T-helper 2 cell (primary cell): ENCODE measurements around the gene RSPRY1.
"Not testable (repeated sequence)": the region's sequence is repeated elsewhere in the genome, so short reads cannot be mapped to it uniquely, and the experiment has no call there.

Source experiments
- DNase-seq, 5 experiments: peaks; one replicate each; pipeline versions ENCODE4 v3.0.0 to v3.0.0-alpha.2; 2012 to 2022

The RSPRY1 gene

DNA sequence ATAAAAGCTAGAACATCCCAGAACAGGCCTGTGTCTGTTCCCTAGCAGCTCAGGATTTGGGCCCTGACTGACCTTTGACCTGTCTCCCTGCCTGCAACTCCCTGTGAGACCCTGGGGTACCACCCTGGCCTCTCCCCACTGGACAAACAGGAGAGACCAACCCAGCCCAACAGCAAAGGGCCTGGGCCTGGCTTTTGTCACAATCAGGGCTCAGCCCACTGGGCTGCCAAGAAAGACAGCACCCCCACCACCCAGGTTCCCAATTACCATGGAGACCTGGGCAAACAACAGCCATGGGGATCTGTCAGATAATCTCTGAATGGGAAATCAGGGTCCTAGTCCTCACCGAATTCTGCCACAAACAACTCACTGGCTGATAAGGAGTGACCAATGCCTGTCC, 87.2 kb downstream of the RSPRY1 start:
- no peak for DNase-seq

DNA sequence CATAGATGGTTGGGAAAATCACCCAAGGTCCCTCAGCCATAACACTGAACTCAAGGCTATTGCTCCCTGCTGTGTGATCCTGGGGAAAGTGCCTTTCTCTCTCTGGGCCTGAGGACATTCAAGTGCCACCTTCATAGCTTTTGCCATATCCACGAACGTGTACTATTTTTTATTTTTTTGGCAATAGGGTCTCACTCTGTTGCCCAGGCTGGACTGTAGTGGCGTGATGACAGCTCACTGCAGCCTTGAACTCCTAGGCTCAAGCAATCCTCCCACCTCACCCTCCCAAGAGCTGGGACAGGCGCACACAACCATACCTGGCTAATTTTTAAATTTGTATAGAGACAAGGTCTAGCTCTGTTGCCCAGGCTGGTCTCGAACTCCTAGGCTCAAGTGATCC, 87.7 kb downstream of the RSPRY1 start:
- no peak for DNase-seq

DNA sequence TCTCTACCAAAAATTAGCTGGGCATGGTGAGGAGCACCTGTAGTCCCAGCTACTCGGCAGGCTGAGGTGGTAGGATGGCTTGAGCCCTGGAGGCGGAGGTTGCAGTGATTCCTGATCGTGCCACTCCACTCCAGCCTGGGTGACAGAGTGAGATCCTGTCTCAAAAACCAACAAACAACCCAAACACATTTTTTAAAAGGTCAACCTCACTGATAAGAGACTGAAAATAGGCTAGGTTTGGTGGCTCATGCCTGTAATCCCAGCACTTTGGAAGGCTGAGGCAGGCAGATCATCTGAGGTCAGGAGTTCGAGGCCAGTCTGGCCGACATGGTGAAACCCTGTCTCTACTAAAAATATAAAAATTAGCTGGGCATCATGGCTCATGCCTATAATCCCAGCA, 89.8 kb downstream of the RSPRY1 start:
- not testable (repeated sequence) for DNase-seq

DNA sequence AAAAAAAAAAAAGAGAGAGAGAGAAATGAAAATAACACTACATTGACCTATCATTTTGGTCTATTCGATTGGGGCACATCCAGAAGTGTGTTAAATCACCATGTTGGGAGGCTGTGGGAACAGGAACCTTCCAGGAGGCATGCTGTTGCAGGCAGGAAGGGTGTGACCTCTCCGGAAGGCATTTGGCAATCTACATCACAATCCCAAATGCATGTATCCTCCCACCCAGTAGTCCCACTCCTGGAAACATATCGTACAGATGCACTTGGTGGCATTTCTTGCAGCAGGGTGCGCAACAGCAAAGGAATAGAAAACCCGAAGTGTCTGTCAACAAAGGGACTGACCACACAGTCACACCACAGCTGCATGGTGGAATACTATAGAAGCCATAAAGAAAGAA, 90.5 kb downstream of the RSPRY1 start:
- DNase-seq: no peak

DNA sequence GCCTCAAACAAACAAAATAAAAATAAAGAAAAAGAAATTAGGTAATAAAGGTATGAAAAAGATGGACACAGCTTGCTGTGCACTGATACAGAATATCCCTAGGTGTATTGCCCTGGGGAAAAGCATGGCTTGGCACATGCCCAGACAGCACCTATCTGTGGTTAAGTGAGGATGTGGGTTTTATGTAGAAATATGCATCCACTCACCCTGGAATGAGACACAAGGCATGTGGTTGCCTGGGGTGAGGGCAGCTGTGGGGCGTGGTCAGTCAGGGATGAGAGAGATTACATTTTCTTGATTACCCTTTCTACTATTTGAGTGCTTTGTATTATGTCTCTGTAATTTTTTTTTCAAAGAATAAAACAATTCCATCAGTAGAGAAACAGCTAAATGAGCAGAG, 91.5 kb downstream of the RSPRY1 start:
- peak in 3 of 5 experiments; percentile 39 to 93 (median 60) for DNase-seq

DNA sequence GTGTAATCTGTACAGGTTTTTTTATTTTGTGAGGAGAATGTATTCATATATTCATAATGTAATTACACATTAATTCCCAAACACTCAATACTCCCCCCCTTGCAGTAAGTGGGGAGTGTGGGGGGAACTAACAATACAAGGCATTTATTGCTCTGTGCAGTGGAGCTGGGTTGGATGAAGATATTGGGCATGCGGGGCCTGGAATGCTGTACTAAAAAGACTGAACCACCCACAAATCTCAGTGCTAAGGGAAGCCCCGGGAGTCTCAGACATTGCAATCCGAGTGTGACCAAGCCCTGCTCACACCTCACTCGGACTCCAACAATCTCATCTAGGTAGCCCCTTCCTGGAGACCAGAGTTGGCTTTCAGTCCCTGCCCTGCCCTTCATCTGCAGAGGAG, 92.4 kb downstream of the RSPRY1 start:
- DNase-seq: no peak

DNA sequence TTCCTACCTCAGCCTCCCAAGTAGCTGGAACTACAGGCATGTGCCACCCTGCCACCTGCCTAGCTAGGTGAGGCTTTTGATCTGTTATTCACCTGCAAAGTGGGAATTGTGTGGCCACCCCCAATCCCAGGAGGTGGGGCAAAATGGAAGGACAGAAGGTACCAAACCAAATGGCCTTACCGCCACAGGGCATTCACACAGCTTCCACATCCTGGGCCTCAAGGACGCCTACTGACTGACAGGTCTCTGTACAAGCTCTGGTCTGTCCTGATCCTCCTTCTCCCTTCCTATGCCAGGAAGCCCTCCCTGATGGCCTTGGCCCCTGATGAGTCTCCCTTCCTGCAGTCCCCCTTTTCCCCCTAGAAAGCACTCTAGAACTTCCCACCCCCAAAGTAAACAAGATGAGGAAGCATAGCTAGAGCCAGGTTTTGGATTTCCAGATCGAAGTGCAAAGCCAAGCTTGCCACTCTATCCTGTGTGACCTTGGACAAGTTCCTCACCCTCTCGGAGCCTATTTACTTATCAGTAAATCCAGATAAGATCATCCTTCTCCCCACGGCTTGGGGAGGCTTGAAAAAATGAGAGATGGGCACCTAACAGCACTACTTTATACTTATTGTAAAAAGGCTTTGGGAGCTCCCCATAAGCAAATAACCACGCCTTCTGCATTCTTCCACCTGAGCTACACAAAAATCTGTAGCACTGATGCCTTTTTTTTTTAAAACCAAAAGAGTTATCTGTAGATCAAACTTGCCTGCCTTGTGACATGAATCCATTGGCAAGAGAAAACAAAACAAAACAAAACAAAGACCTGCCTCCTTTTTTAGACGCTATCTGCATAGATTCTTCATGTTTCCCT, 93.9 kb downstream of the RSPRY1 start:
- peak in 1 of 5 experiments; percentile 68 for DNase-seq

DNA sequence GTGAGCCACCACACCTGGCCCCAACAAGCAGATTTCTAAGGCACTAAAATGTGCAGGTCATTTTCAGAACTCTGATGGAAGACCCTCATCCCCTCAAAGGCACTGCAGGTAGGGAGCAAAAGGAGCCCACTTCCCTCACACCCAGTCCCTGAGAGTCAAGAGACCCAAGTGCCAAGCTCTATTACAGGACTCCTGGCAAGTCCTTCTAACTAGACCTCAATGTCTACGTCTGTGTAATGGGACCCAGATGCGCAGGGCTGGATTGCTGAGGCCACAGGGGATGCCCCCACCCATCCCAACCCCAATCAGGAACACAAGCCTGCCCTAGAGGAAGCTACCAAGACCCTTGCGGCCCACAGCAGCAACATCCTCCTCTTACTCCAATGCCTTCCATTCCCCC, 95.7 kb downstream of the RSPRY1 start:
- no peak for DNase-seq

DNA sequence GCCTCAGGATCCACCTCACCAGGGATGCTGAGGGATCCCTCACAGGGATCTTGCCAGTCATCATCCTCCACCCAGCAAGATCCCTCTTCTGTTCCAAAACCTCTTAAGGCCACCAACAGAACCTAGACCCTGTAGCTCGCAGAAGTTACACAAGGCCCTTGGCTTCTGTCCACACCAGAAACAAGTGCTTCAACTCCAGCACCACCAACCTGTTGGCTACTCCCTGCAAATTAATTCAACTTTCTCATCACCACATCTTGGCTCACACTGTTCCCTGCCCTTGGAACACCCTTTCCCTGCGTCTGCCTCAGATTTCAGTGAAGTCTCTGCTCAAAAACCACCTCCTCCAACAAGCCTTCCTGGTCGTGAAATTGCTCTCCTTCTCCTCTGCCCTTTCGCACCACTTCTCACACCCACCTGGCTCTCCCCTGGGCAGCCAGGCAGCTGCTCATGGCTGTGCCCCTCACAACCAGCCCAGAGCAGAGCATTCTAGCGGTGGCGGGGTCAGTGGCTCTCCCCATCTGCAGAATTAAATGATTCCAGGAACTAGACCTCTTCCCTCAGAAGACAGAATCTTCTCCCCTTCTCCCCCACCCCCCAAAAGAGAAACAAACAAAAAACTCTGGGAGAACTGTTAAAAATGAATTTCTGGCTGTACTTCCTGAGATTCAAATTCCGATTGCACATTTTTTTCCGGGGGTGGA, 96.5 kb downstream of the RSPRY1 start:
- DNase-seq: no peak

DNA sequence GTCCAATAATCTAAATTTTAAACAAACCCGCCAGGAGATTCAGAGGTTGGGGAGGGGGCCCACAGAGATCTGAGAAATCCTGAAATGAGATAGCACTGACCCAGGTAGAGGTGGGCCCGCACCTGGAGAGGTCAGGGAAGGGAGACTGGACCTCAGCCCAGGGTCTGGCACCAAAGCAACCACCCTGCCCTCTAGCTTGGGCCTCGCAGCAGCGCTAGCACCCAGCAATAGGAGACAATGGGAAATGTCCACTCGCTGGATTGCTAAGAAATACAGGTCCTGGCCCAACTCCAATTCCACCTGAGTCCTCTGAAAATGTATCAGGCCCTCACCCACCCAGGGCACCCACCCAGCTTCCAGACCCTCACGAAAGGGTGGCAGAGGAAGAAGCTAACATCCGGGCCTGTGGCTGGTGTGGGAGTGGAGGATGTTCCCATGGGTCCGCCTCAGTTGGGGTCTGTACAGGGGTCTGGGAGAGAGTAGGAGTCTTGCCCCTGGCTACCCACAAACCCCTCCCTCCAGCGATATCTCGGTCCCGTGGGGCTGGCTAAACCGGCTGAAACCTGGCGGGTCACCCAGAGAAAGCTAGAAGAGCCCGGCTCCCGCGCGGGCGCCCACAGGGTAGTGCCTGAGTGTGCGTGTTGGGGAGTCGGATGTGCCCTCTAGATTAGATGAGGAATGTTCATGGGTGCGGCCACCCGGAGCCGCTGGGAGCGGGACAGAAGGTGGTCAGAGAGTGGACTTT, 97.3 kb downstream of the RSPRY1 start:
- no peak for DNase-seq

DNA sequence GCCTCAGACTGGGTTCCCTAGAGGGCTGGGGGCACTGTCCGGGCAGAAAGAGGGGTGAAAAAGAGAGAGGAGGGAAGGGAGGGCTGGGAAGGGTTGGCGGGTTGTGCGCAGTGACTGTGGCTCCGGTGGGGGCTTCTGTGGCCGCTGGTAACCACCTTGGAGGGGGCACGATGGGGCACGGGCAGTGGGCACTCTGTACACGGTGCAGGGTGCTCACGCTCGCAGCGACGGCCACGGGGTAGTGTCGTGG, 97.8 kb downstream of the RSPRY1 start:
- no peak for DNase-seq

DNA sequence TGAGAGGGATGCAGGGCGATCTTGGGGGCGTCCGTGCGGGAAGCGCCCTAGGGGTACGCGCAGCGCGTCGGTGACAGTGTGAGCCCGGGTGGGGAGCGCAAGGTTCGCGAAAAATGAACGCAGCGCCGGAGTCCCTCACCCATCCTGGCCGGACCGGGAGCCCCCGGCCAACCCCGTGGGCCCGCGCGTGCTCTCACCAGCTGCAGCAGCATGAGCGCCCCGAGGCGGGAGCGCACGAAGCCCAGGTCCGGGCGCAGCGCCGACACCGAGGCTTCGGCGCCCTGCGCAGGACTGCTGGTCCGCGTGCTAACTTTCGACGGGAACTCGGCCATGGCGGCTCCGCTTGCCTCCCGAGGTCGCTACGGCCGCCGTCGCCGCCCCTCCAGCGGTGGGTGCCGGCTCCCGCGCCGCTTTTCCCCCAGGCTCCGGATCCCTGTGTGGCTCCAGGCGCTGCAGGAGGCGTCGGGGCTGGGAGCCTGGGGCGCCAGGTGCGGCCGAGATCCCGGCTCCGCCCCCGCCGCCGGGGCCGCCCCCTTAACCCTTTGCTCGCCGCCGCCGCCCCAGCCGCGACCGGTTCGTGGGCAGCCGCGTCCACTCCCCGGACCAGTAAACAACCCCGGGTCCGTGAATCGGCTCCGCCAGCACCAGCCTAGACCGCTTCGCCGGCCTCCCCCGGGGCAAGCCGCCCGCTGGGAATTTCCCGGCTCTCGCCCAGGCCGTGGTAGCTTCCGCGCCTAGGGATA, 98.3 kb downstream of the RSPRY1 start, which contains the start of gene PLLP:
Gene PLLP (minus strand): TSS at position 464 of the 743 bp plus-strand sequence. CDS start 132 bp downstream, at position 332.
- DNase-seq: peak in 4 of 5 experiments; percentile 19 to 48 (median 24)

DNA sequence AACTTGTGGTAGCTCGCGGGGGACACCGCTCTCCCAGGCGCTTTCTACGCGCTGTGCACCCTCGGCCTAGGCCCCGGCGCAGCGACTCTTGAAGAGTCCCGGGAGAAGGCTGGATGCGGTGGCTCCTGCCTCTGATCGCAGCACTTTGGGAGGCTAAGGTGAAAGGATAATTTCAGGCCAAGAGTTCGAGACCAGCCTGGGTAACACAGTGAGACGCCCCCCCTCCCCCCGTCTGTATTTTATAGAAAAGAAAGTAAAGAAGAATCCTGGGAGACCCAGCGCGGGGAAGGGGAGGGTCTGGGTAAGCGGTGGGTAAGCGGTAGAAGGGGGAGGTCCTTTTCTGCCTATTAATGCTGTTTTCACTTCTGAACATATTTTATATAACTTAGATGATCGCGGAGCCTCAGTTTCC, 98.8 kb downstream of the RSPRY1 start:
- DNase-seq: no peak

DNA sequence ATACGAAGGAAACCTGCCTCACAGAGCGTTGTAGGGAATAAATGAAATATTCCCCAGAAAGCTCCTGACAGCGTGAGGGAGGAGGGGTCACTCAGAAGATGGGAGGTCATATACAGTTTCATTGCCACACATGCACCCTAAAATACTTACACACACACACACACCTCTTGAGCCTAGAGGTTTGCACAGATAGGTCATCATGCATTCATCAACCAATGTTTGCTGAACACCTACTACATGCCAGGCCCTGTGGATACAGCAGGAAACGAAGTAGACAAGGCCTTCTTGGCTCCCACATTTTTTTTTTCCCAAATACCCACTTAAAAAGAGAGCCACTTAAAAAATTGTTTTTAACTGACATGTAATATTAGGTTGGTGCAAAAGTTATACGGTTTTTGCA, 99.2 kb downstream of the RSPRY1 start:
- DNase-seq: no peak

DNA sequence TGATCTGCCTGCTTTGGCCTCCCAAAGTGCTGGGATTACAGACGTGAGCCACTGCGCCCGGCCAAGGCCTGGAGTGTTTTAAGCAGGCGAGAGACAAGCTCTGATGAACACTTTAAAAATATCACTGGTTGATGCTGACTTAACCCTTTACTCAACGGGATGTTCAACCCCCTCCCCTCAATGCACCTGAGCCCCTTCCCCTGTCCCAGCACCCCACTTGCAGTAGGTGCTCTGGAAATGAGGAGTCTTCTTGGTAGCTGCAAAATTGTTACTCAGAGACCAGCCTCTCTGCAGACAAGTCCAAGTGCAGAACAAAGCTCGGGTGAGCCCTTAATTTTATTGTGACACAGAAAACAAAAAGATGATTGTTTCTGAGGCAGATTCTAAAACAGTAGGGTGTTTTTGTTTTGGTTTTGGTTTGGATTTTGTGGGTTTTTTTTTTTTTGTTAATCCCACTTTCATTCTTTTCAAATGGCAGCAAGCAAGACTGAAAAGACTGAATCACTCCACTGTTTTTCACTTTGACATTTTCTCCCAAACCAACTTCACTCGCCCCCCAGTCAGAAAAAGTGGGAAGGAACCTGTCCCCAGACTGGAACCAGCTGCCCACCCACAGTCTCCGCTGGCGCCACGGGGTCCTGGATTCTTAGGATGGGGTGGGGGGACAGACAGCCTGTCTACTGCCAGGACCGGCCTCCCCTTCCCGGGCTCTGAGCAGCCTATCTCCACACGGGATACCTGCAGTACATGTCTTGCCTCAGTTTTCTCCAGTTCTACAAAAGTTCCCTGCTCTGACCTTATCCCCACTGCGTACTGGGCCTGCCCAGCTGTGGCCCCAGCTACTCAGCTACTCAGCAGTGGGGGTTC, 103.5 kb downstream of the RSPRY1 start:
- no peak for DNase-seq
